ENCODE measurements around the gene LRCH4. TPM values are rescaled to one million over a fixed set of nuclear protein-coding genes. Genes with fewer than 3 reads are reported as not detected.
"Not testable (repeated sequence)": the region's sequence is repeated elsewhere in the genome, so short reads cannot be mapped to it uniquely, and the experiment has no call there.

LRCH4 gene
- total RNA-seq, 6 experiments from 2014 or later, result 19.5 to 39.1 (median 24.7) TPM

- Histone ChIP-seq H3K27ac (no peak overlapping the region), H3K27me3 (no peaks in the 10 kb centered on the region), H3K4me3 (no peak overlapping the region), H3K9me3 (no peaks in the 10 kb centered on the region), H3K36me3 (peaks cover 10 to 85% (median 45%) of the 10 kb centered on the region in 4 donors), H3K4me1 (peaks cover 0 to 32% (median 7%) of the 10 kb centered on the region in 4 donors)
- intact Hi-C loops (cut with DNase I), result no loop called here
- ATAC-seq (no peak), DNase-seq (no peak)
- TF ChIP-seq CTCF (IDR thresholded peaks at IDR 0.05) (no peak), POLR2A (IDR thresholded peaks at IDR 0.05) (no peak)
- 92% methylated on average over 2 of the region's 2 CpGs for WGBS (ENCODE audit: insufficient coverage, low coverage, low lambda C conversion rate, missing lambda C conversion rate)
Measured at GRCh38 chr7:100552532-100552931, 33.4 kb downstream of the LRCH4 start.

- Histone ChIP-seq H3K27ac (peak overlapping the region; percentile 87 to 93 (median 92)), H3K36me3 (peaks cover 4 to 45% (median 29%) of the 10 kb centered on the region in 4 donors), H3K4me1 (peaks cover 2 to 65% (median 28%) of the 10 kb centered on the region in 4 donors)
- DNase-seq; H3K9me3 ChIP-seq; H3K27me3 ChIP-seq; H3K4me3 ChIP-seq; ATAC-seq; intact Hi-C loops (cut with DNase I): not testable (repeated sequence)
- 62% methylated on average over 3 of the region's 5 CpGs for WGBS (ENCODE audit: insufficient coverage, low coverage, low lambda C conversion rate, missing lambda C conversion rate)
Measured at GRCh38 chr7:100548446-100548845, 37.5 kb downstream of the LRCH4 start.

GRCh38 chr7:100547872-100548271, 38.1 kb downstream of the LRCH4 start:
- TF ChIP-seq CTCF (IDR thresholded peaks at IDR 0.05) (peak in 1 of 4 donors; percentile 26), POLR2A (IDR thresholded peaks at IDR 0.05) (no peak)
- peak in 2 of 3 donors; percentile 45 to 55 for DNase-seq
- peaks cover 2 to 71% (median 30%) of the 10 kb centered on the region in 4 donors for H3K4me1 ChIP-seq
- peaks cover 2 to 40% (median 24%) of the 10 kb centered on the region in 4 donors for H3K36me3 ChIP-seq
- no peaks in the 10 kb centered on the region for H3K9me3 ChIP-seq
- 6% methylated on average over 2 of the region's 2 CpGs for WGBS (ENCODE audit: insufficient coverage, low coverage, low lambda C conversion rate, missing lambda C conversion rate)
- ATAC-seq, result peak; percentile 23 to 44 (median 33)
- intact Hi-C loops (cut with DNase I), result no loop called here
- H3K4me3 ChIP-seq, result no peak overlapping the region
- H3K27ac ChIP-seq, result peak overlapping the region; percentile 87 to 93 (median 92)
- H3K27me3 ChIP-seq, result no peaks in the 10 kb centered on the region

- WGBS (ENCODE audit: insufficient coverage, low coverage, low lambda C conversion rate, missing lambda C conversion rate), result 16% methylated on average over 9 of the region's 9 CpGs
- H3K4me1 ChIP-seq, result peaks cover 2 to 78% (median 32%) of the 10 kb centered on the region in 4 donors
- no peaks in the 10 kb centered on the region for H3K9me3 ChIP-seq
- no peak for TF ChIP-seq CTCF (IDR thresholded peaks at IDR 0.05)
- no peak for TF ChIP-seq POLR2A (IDR thresholded peaks at IDR 0.05)
- peak overlapping the region; percentile 8 to 33 (median 20) for H3K4me3 ChIP-seq
- ATAC-seq (peak; percentile 10 to 26 (median 15)), DNase-seq (peak in 1 of 3 donors; percentile 44)
- no peaks in the 10 kb centered on the region for H3K27me3 ChIP-seq
- H3K27ac ChIP-seq, result peak overlapping the region; percentile 87 to 93 (median 92)
- intact Hi-C loops (cut with DNase I), result no loop called here
- peaks cover 2 to 32% (median 19%) of the 10 kb centered on the region in 4 donors for H3K36me3 ChIP-seq
Measured at GRCh38 chr7:100546926-100547800, 38.8 kb downstream of the LRCH4 start.

All from right lobe of liver (tissue), 6 donors.